Measurements from ENCODE around the gene SPEN. TPM values are rescaled to one million over a fixed set of nuclear protein-coding genes. Genes with fewer than 3 reads are reported as not detected.
A peak's percentile ranks its signal among the peaks of the same experiment; 100 is the strongest.
"Not testable (repeated sequence)": the region's sequence is repeated elsewhere in the genome, so short reads cannot be mapped to it uniquely, and the experiment has no call there.

The SPEN gene
- total RNA-seq, 1 donor from 2014 or later: 10.4 TPM

- no peak for TF ChIP-seq CTCF (conservative IDR thresholded peaks at IDR 0.05; ENCODE audit: low read depth, low read length)
- H3K4me3 ChIP-seq (ENCODE audit: low read depth, low read length): no peak overlapping the region
- no peak for DNase-seq (ENCODE audit: low read depth)
Measured at GRCh38 chr1:15826810-15827507, 20.5 kb upstream of the SPEN start.

GRCh38 chr1:15827567-15827966, 19.9 kb upstream of the SPEN start:
- not testable (repeated sequence) for DNase-seq (ENCODE audit: low read depth); H3K4me3 ChIP-seq (ENCODE audit: low read depth, low read length)

GRCh38 chr1:15828931-15829330, 18.6 kb upstream of the SPEN start:
- not testable (repeated sequence) for H3K4me3 ChIP-seq (ENCODE audit: low read depth, low read length); DNase-seq (ENCODE audit: low read depth)

- TF ChIP-seq CTCF (conservative IDR thresholded peaks at IDR 0.05; ENCODE audit: low read depth, low read length): no peak
- H3K4me3 ChIP-seq (ENCODE audit: low read depth, low read length): no peak overlapping the region
- DNase-seq (ENCODE audit: low read depth): no peak
Measured at GRCh38 chr1:15830258-15830657, 17.2 kb upstream of the SPEN start.

GRCh38 chr1:15833069-15833679, 14.3 kb upstream of the SPEN start:
- H3K4me3 ChIP-seq (ENCODE audit: low read depth, low read length): peak overlapping the region; percentile 68
- TF ChIP-seq CTCF (conservative IDR thresholded peaks at IDR 0.05; ENCODE audit: low read depth, low read length): no peak
- no peak for DNase-seq (ENCODE audit: low read depth)

GRCh38 chr1:15833842-15834405, 13.6 kb upstream of the SPEN start:
- no peak for DNase-seq (ENCODE audit: low read depth)
- no peak for TF ChIP-seq CTCF (conservative IDR thresholded peaks at IDR 0.05; ENCODE audit: low read depth, low read length)
- H3K4me3 ChIP-seq (ENCODE audit: low read depth, low read length): peak overlapping the region; percentile 68

GRCh38 chr1:15834406-15835204, 12.9 kb upstream of the SPEN start:
- TF ChIP-seq CTCF (conservative IDR thresholded peaks at IDR 0.05; ENCODE audit: low read depth, low read length): no peak
- H3K4me3 ChIP-seq (ENCODE audit: low read depth, low read length): peak overlapping the region; percentile 68
- peak; percentile 67 for DNase-seq (ENCODE audit: low read depth)

All from epithelial cell of proximal tubule (primary cell).